Endothelial cell of umbilical vein (primary cell): Measurements from ENCODE around the gene TBCD. TPM values are rescaled to one million over a fixed set of nuclear protein-coding genes. Genes with fewer than 3 reads are reported as not detected.

Experiments used
- BruUV-seq: library from RNA; stranded (reverse); fragments of 400-500 nt; replicated peaks from 2 replicates; lab custom pipeline; 2021; lab: Mats Ljungman, UMichigan
- CTCF ChIA-PET: fragments of 300-600, 350-600 bp; sonication (Branson Sonifier 250); formaldehyde crosslinking; loops from one replicate; lab custom pipeline; 2021; ENCODE audit warnings: antibody characterized with exemption, inconsistent platforms; lab: Charles Lee
- POLR2A ChIA-PET: fragments of 300-600, 350-600 bp; sonication (Branson Sonifier 250); formaldehyde crosslinking; loops from one replicate; lab custom pipeline; 2021; ENCODE audit warnings: antibody characterized with exemption, inconsistent platforms; lab: Charles Lee
- DNase-seq: peaks from one replicate; pipeline ENCODE4 v3.0.0-alpha.2; 2011; ENCODE audit warnings: low read depth, low spot score
- FAIRE-seq: peaks from 2 replicates; lab custom pipeline; 2011; peaks lifted over from hg19 to GRCh38; lab: Jason Lieb, UNC
- H2AFZ ChIP-seq: 2 replicates; pipeline ENCODE4 v1.6.0; 2012; ENCODE audit warnings: low read depth, low read length, control low read depth, inconsistent platforms
- H3K27ac ChIP-seq: 2 replicates; pipeline ENCODE4 v1.5.1; 2011; ENCODE audit warnings: low read depth, mild to moderate bottlenecking, control low read depth, low read length, moderate library complexity; ENCODE audit not compliant: insufficient read depth
- H3K27me3 ChIP-seq, 2 experiments: 2 replicates each; pipeline versions ENCODE4 v1.6.0 to v1.6.1; 2011; ENCODE audit warnings: low read length in 2 of 2, mixed read lengths in 1 of 2; ENCODE audit not compliant: control insufficient read depth in 2 of 2, insufficient read depth in 2 of 2
- H3K36me3 ChIP-seq, 2 experiments: 2 replicates in 1 of 2; 3 replicates in 1 of 2; pipeline ENCODE4 v1.5.1; 2011; ENCODE audit warnings: low read length in 2 of 2, mild to moderate bottlenecking in 1 of 2, moderate library complexity in 1 of 2; ENCODE audit not compliant: control insufficient read depth in 2 of 2, insufficient read depth in 2 of 2; ENCODE audit errors: extremely low read depth in 1 of 2
- H3K4me1 ChIP-seq: 3 replicates; pipeline ENCODE4 v1.5.1; 2011; ENCODE audit warnings: mild to moderate bottlenecking, low read length; ENCODE audit not compliant: control insufficient read depth, insufficient read depth; ENCODE audit errors: extremely low read depth
- H3K4me2 ChIP-seq: 2 replicates; pipeline ENCODE4 v1.6.1; 2011; ENCODE audit warnings: low read length, control low read depth, mixed read lengths; ENCODE audit not compliant: insufficient read depth
- H3K4me3 ChIP-seq, 3 experiments: fragments of 200-600 bp in 1 of 3; sonication (generic), shearing (Covaris generic) in 1 of 3; replicated peaks in 1 of 3; 2 replicates each; pipeline ENCODE4 v1.5.1; 2011 to 2016; ENCODE audit warnings: control low read depth in 3 of 3, low read length in 3 of 3, mild to moderate bottlenecking in 2 of 3, inconsistent platforms in 1 of 3, low read depth in 1 of 3, moderate library complexity in 1 of 3; ENCODE audit not compliant: insufficient read depth in 1 of 3
- H3K79me2 ChIP-seq: 2 replicates; pipeline ENCODE4 v1.6.0; 2012; ENCODE audit warnings: low read length, inconsistent platforms; ENCODE audit not compliant: control insufficient read depth, insufficient read depth
- H3K9ac ChIP-seq: replicated peaks from 2 replicates; pipeline ENCODE3; 2011; ENCODE audit warnings: low read length, control low read depth; ENCODE audit not compliant: insufficient read depth; ENCODE audit errors: extremely low read depth
- H3K9me1 ChIP-seq: replicated peaks from 3 replicates; pipeline ENCODE4 v1.6.0; 2011; ENCODE audit warnings: mild to moderate bottlenecking, low read length; ENCODE audit not compliant: control insufficient read depth, insufficient read depth; ENCODE audit errors: extremely low read depth
- H3K9me3 ChIP-seq: replicated peaks from 2 replicates; pipeline ENCODE4 v1.5.1; 2012; ENCODE audit warnings: low read length, inconsistent platforms; ENCODE audit not compliant: control insufficient read depth, insufficient read depth
- H4K20me1 ChIP-seq: replicated peaks from 2 replicates; pipeline ENCODE3; 2011; ENCODE audit warnings: mild to moderate bottlenecking, low read length; ENCODE audit not compliant: control insufficient read depth, insufficient read depth; ENCODE audit errors: extremely low read depth
- GATA2 ChIP-seq: IDR thresholded peaks from 2 replicates; pipeline ENCODE4 v1.7.0; 2011; ENCODE audit warnings: low read depth, mild to moderate bottlenecking, moderate library complexity, mixed read lengths, low read length; ENCODE audit not compliant: insufficient read length, insufficient read depth
- JUN ChIP-seq: IDR thresholded peaks from 2 replicates; pipeline ENCODE4 v1.6.1; 2011; ENCODE audit warnings: borderline replicate concordance, low read depth; ENCODE audit not compliant: insufficient read length, insufficient read depth
- POLR2A ChIP-seq: IDR thresholded peaks from 2 replicates; pipeline ENCODE4 v1.6.1; 2012; ENCODE audit warnings: low read depth, mild to moderate bottlenecking, control low read depth, low read length
- dilution Hi-C: fragments of 300-500 bp; cut with MboI; formaldehyde crosslinking; loops from one replicate; pipeline ENCODE4 v1.15.0; 2019; ENCODE audit warnings: low sequenced_read_pairs; ENCODE audit not compliant: extremely low pct_ligation_motif_present
- intact Hi-C: fragments of 100-400 bp; cut with micrococcal nuclease; formaldehyde crosslinking; loops from one replicate; pipeline ENCODE4 v1.10.0; 2022
- polyA plus RNA-seq, 4 experiments: library from polyadenylated mRNA; depleted of rRNA in 3 of 4; stranded (reverse) in 3 of 4; unstranded in 1 of 4; fragments of >200 nt; gene quantifications; 2 replicates each; pipeline versions ENCODE4 v1.2.1 to v1.2.3, GENCODE V29; 2011 to 2012; ENCODE audit warnings: missing spikeins in 1 of 4
- total RNA-seq: library from RNA; stranded (reverse); gene quantifications from 2 replicates; pipeline ENCODE4 v1.2.3, GENCODE V29; 2021
- TF ChIP-seq, protein P1 (sequence below), 2 donors: IDR thresholded peaks; 1 replicate in 1 of 2; 2 replicates in 1 of 2; pipeline ENCODE4 v1.5.1; 2011; ENCODE audit warnings: low read length in 2 of 2, mild to moderate bottlenecking in 2 of 2, moderate library complexity in 2 of 2, control low read depth in 1 of 2, inconsistent platforms in 1 of 2, low read depth in 1 of 2; ENCODE audit not compliant: insufficient read depth in 1 of 2; ENCODE audit errors: extremely low read depth in 1 of 2

The TBCD gene
- total and polyA plus RNA-seq, 2 donors (not counting 3 experiments of a cell fraction or from before 2014, with no cell fraction given), result 121 to 145 TPM

DNA sequence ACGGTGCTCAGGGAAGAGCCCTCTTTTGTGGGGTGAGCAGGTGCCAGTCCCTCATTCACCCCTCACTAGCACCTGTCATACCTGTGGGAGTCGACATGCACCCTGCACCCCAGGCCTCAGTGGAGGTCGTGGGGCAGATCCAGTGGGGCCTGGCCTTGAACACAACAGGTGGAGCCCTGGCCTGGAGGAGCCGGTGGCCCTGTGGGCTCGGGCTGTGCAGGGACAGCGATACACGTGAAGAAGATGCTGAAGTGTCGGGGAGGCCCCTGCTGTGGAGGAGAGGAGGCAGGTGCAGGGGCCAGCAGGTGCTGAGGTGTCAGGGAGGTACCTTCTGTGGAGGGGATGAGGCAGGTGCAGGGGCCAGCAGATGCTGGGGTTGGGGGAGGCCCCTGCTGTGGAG lies 56.1 kb downstream of the TBCD start:
- Histone ChIP-seq H3K27ac (no peak overlapping the region), H3K9me1 (no peaks in the 10 kb centered on the region), H3K4me1 (peaks cover 7% of the 10 kb centered on the region), H3K4me2 (no peak overlapping the region), H3K36me3 (peaks cover 0 to 2% of the 10 kb centered on the region in 2 experiments), H3K9ac (no peak overlapping the region), H2AFZ (no peak overlapping the region), H3K4me3 (no peak overlapping the region), H3K9me3 (no peaks in the 10 kb centered on the region), H3K27me3 (no peaks in the 10 kb centered on the region), H3K79me2 (no peaks in the 10 kb centered on the region), H4K20me1 (no peaks in the 10 kb centered on the region)
- ChIA-PET CTCF (interaction anchor here (1.5 kb wide), 1 partner anchor 26 kb away, joined by 5 read pairs; no protein-coding TSS in a partner anchor), POLR2A (no interaction called here)
- intact Hi-C loops, result no loop called here
- TF ChIP-seq POLR2A, result no peak
- TF ChIP-seq JUN, result no peak
- TF ChIP-seq, protein P1, sequence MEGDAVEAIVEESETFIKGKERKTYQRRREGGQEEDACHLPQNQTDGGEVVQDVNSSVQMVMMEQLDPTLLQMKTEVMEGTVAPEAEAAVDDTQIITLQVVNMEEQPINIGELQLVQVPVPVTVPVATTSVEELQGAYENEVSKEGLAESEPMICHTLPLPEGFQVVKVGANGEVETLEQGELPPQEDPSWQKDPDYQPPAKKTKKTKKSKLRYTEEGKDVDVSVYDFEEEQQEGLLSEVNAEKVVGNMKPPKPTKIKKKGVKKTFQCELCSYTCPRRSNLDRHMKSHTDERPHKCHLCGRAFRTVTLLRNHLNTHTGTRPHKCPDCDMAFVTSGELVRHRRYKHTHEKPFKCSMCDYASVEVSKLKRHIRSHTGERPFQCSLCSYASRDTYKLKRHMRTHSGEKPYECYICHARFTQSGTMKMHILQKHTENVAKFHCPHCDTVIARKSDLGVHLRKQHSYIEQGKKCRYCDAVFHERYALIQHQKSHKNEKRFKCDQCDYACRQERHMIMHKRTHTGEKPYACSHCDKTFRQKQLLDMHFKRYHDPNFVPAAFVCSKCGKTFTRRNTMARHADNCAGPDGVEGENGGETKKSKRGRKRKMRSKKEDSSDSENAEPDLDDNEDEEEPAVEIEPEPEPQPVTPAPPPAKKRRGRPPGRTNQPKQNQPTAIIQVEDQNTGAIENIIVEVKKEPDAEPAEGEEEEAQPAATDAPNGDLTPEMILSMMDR (IDR thresholded peaks at IDR 0.05; ENCODE audit: extremely low read depth in 1 of 2, insufficient read depth in 1 of 2, low read depth in 1 of 2, low read length in 2 of 2), result no peak
- no peak for TF ChIP-seq GATA2
- BruUV-seq, result no TSS peak
- dilution Hi-C loops, result no loop called here
- FAIRE-seq (no peak), DNase-seq (no peak)
